ENCODE data around the gene AP1S1.

Gene AP1S1

DNA sequence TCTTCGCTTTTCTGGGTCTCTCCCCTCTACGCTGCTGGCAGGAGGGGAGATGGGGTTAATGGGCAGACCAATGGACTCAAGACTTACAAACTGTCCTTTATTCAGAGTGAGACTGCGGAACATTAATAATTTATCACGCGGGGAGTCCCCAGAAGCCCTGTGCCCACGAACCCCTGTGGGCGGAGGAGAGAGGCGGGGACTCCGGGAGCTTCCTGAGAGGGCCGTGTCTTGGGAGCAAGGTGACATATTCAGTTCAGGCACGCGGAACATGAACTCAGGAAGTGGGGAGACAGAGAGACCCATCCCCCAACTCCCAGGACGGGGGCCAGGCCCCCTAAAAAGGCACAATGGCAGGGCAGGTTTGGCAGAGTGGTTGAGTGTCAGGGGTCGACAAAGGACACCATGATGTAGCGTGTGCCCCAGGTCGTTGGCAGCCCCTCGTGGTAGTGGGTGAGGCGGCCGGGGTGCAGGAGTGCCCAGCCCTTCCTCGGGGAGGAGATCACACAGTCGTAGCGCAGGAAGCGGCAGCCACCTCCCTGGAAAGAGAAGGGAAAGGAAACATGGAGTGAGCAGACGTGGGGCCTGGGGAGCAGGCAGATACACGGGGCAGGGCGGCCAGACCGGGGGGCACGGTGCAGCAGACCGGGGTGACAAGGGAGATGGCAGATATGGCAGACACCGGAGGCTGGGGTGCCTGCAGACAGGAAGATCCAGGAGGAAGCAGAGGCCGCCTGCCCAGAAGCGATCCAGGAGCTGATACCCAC, 51.8 kb downstream of the AP1S1 start:
- Histone ChIP-seq H2AFZ (ENCODE audit: low read depth) (no peak overlapping the region), H3K4me1 (ENCODE audit: low read depth, poor library complexity, severe bottlenecking) (no peaks in the 10 kb centered on the region), H3K9ac (no peak overlapping the region)

DNA sequence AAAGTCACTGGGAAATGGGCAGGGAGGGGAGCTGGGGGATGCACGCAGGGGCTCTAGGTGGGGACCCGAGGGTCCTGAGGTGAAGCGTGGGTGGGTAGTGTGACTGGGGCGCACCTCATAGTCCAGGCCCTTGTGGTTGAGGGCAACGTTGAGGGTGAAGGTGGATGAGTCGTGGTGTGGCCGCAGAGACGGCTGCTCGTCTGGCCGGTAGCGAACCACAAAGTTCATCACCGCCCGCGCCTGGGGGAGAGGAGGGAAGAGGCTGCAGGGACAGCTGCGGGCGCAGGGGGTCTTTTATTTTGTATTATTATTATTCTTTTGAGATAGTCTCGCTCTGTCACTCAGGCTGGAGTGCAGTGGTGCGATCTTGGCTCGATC, 52.4 kb downstream of the AP1S1 start:
- Histone ChIP-seq H4K20me1 (ENCODE audit: insufficient read depth) (no peaks in the 10 kb centered on the region), H3K27me3 (ENCODE audit: insufficient read depth, low read depth) (peaks cover 24% of the 10 kb centered on the region), H3K36me3 (ENCODE audit: insufficient read depth) (no peaks in the 10 kb centered on the region), H3K27ac (no peak overlapping the region), H3K4me1 (ENCODE audit: low read depth, poor library complexity, severe bottlenecking) (no peaks in the 10 kb centered on the region), H3K4me3 (IDR thresholded peaks at IDR 0.05; ENCODE audit: insufficient read depth, low read depth, low read length) (no peak overlapping the region), H3K9ac (no peak overlapping the region), H2AFZ (ENCODE audit: low read depth) (no peak overlapping the region), H3K79me2 (ENCODE audit: insufficient read depth, low read depth) (no peaks in the 10 kb centered on the region), H3K4me2 (no peak overlapping the region)
- TF ChIP-seq, protein P1, sequence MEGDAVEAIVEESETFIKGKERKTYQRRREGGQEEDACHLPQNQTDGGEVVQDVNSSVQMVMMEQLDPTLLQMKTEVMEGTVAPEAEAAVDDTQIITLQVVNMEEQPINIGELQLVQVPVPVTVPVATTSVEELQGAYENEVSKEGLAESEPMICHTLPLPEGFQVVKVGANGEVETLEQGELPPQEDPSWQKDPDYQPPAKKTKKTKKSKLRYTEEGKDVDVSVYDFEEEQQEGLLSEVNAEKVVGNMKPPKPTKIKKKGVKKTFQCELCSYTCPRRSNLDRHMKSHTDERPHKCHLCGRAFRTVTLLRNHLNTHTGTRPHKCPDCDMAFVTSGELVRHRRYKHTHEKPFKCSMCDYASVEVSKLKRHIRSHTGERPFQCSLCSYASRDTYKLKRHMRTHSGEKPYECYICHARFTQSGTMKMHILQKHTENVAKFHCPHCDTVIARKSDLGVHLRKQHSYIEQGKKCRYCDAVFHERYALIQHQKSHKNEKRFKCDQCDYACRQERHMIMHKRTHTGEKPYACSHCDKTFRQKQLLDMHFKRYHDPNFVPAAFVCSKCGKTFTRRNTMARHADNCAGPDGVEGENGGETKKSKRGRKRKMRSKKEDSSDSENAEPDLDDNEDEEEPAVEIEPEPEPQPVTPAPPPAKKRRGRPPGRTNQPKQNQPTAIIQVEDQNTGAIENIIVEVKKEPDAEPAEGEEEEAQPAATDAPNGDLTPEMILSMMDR (conservative IDR thresholded peaks at IDR 0.05; ENCODE audit: low read depth, low read length): no peak

More for the DNA sequence above, 51.8 kb downstream of the AP1S1 start:
- Histone ChIP-seq H3K36me3 (ENCODE audit: insufficient read depth) (no peaks in the 10 kb centered on the region), H3K4me2 (no peak overlapping the region), H3K79me2 (ENCODE audit: insufficient read depth, low read depth) (no peaks in the 10 kb centered on the region), H3K4me3 (IDR thresholded peaks at IDR 0.05; ENCODE audit: insufficient read depth, low read depth, low read length) (no peak overlapping the region), H3K27me3 (ENCODE audit: insufficient read depth, low read depth) (peaks cover 28% of the 10 kb centered on the region), H3K27ac (no peak overlapping the region), H4K20me1 (ENCODE audit: insufficient read depth) (no peaks in the 10 kb centered on the region)
- TF ChIP-seq, protein P1 (conservative IDR thresholded peaks at IDR 0.05; ENCODE audit: low read depth, low read length): no peak

DNA sequence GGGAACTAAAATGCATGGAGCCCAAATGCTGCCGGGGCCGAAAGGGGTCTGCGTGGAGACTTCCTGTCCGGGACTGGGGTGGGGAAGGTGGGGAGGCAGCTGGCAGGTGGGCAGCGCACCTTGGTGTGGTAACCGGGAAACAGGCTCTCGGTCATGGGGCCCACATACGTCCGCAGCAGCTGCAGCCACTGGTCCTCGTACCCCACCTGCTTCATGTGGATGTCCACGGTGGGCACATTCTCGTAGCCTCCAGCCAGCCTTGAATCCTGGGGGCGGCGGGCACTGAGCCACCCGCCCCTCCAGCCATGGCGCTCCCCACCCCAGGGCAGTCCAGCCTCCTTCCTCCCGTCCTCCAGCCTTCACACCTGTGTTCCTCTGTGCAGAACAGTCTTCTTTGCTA, 53.2 kb downstream of the AP1S1 start:
- no peaks in the 10 kb centered on the region for H4K20me1 ChIP-seq (ENCODE audit: insufficient read depth)

DNA sequence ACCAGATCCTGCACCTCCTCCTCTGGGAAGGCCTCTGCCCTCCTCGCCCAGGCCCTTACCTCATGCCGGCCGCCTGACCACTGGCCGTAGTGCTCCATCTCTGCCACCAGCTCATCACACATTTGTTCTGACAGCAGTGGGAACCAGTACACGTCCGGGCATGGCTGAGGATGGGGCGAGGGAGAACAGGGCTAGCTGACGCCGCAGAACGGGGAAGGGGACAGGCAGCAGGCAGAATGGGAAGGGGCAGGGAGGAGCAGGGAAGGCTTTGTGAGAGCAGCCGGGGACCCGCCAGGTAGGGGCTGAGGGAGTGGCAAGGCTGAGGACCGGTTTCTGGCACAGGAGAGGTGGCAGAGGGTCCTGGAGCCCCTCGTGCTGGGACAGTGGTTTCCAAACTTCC, 54.5 kb downstream of the AP1S1 start:
- Histone ChIP-seq H4K20me1 (ENCODE audit: insufficient read depth) (no peaks in the 10 kb centered on the region), H3K36me3 (ENCODE audit: insufficient read depth) (no peaks in the 10 kb centered on the region), H3K9ac (no peak overlapping the region), H3K27me3 (ENCODE audit: insufficient read depth, low read depth) (0 out of 2 replicates have a peak, but pooled peaks cover 8% of the 10 kb centered on the region), H3K4me2 (no peak overlapping the region), H2AFZ (ENCODE audit: low read depth) (no peak overlapping the region), H3K4me3 (IDR thresholded peaks at IDR 0.05; ENCODE audit: insufficient read depth, low read depth, low read length) (no peak overlapping the region), H3K27ac (no peak overlapping the region), H3K79me2 (ENCODE audit: insufficient read depth, low read depth) (no peaks in the 10 kb centered on the region), H3K4me1 (ENCODE audit: low read depth, poor library complexity, severe bottlenecking) (no peaks in the 10 kb centered on the region)
- TF ChIP-seq, protein P1 (conservative IDR thresholded peaks at IDR 0.05; ENCODE audit: low read depth, low read length): no peak

More for the DNA sequence above, 53.2 kb downstream of the AP1S1 start:
- H3K9ac ChIP-seq: no peak overlapping the region
- H2AFZ ChIP-seq (ENCODE audit: low read depth): no peak overlapping the region
- H3K36me3 ChIP-seq (ENCODE audit: insufficient read depth): no peaks in the 10 kb centered on the region
- H3K27me3 ChIP-seq (ENCODE audit: insufficient read depth, low read depth): peaks cover 18% of the 10 kb centered on the region
- H3K27ac ChIP-seq: no peak overlapping the region
- H3K79me2 ChIP-seq (ENCODE audit: insufficient read depth, low read depth): no peaks in the 10 kb centered on the region
- TF ChIP-seq, protein P1 (conservative IDR thresholded peaks at IDR 0.05; ENCODE audit: low read depth, low read length): no peak
- no peak overlapping the region for H3K4me3 ChIP-seq (IDR thresholded peaks at IDR 0.05; ENCODE audit: insufficient read depth, low read depth, low read length)
- H3K4me1 ChIP-seq (ENCODE audit: low read depth, poor library complexity, severe bottlenecking): no peaks in the 10 kb centered on the region
- H3K4me2 ChIP-seq: no peak overlapping the region

Data from KMS-11 (cell line).